Liver (tissue), 9 donors: ENCODE results near the gene SNAPIN. TPM values are rescaled to one million over a fixed set of nuclear protein-coding genes. Genes with fewer than 3 reads are reported as not detected.

Experiments used
- DNase-seq: peaks from one replicate; pipeline ENCODE4 v3.0.0-alpha.2; 2017; ENCODE audit warnings: low spot score
- H3K27ac ChIP-seq, 2 donors: one replicate each; pipeline ENCODE4 v1.7.0; 2013; ENCODE audit warnings: inconsistent platforms in 2 of 2, low read length in 2 of 2, control low read depth in 1 of 2, low read depth in 1 of 2, mild to moderate bottlenecking in 1 of 2
- H3K27me3 ChIP-seq, 4 donors: one replicate each; pipeline versions ENCODE4 v1.6.1 to v1.7.0; 2013; ENCODE audit warnings: low read length in 3 of 4, inconsistent platforms in 1 of 4, mild to moderate bottlenecking in 1 of 4, moderate library complexity in 1 of 4; ENCODE audit not compliant: control insufficient read depth in 4 of 4, insufficient read depth in 4 of 4
- H3K36me3 ChIP-seq, 4 donors: one replicate each; pipeline versions ENCODE4 v1.6.1 to v1.7.0; 2013; ENCODE audit warnings: low read length in 3 of 4, mild to moderate bottlenecking in 3 of 4, low read depth in 1 of 4, moderate library complexity in 1 of 4; ENCODE audit not compliant: control insufficient read depth in 4 of 4, insufficient read depth in 3 of 4
- H3K4me1 ChIP-seq, 4 donors: one replicate each; pipeline versions ENCODE4 v1.6.1 to v1.7.0; 2013; ENCODE audit warnings: low read length in 3 of 4, mild to moderate bottlenecking in 3 of 4, moderate library complexity in 1 of 4; ENCODE audit not compliant: control insufficient read depth in 4 of 4, insufficient read depth in 4 of 4
- H3K4me3 ChIP-seq, 3 donors: one replicate each; pipeline versions ENCODE4 v1.6.1 to v1.7.0; 2013; ENCODE audit warnings: low read length in 3 of 3, control low read depth in 1 of 3, low read depth in 1 of 3, mild to moderate bottlenecking in 1 of 3
- H3K9ac ChIP-seq, 2 donors: one replicate each; pipeline ENCODE4 v1.7.0; 2013; ENCODE audit warnings: low read length in 2 of 2, mild to moderate bottlenecking in 2 of 2, moderate library complexity in 2 of 2, control low read depth in 1 of 2, low read depth in 1 of 2
- H3K9me3 ChIP-seq, 4 donors: one replicate each; pipeline versions ENCODE4 v1.6.1 to v1.7.0; 2013; ENCODE audit warnings: low read length in 3 of 4; ENCODE audit not compliant: control insufficient read depth in 4 of 4
- EGR1 ChIP-seq, 2 donors: IDR thresholded peaks; 2 replicates each; pipeline ENCODE4 v1.6.1; 2016 to 2018; ENCODE audit warnings: antibody characterized with exemption in 2 of 2, low read depth in 2 of 2
- FOXA2 ChIP-seq: IDR thresholded peaks from 2 replicates; pipeline ENCODE4 v1.6.1; 2016; ENCODE audit warnings: antibody characterized with exemption
- GABPA ChIP-seq, 2 donors: IDR thresholded peaks in 1 of 2; conservative IDR thresholded peaks in 1 of 2; 2 replicates each; pipeline ENCODE4 v1.6.1; 2016; ENCODE audit warnings: antibody characterized with exemption in 2 of 2, mild to moderate bottlenecking in 1 of 2, moderate library complexity in 1 of 2
- HNF4A ChIP-seq, 2 donors: conservative IDR thresholded peaks; 2 replicates each; pipeline ENCODE4 v1.6.1; 2016; ENCODE audit warnings: antibody characterized with exemption in 2 of 2, mild to moderate bottlenecking in 2 of 2
- HNF4G ChIP-seq: IDR thresholded peaks from 2 replicates; pipeline ENCODE4 v1.6.1; 2016; ENCODE audit warnings: antibody characterized with exemption
- JUND ChIP-seq, 2 donors: IDR thresholded peaks; 2 replicates each; pipeline ENCODE4 v1.6.1; 2016; ENCODE audit warnings: antibody characterized with exemption in 2 of 2
- NR2F2 ChIP-seq: IDR thresholded peaks from 2 replicates; pipeline ENCODE4 v1.6.1; 2016; ENCODE audit warnings: antibody characterized with exemption
- RAD21 ChIP-seq, 2 donors: IDR thresholded peaks; 2 replicates each; pipeline ENCODE4 v1.6.1; 2016; ENCODE audit warnings: antibody characterized with exemption in 2 of 2, mild to moderate bottlenecking in 2 of 2
- RXRA ChIP-seq, 2 donors: IDR thresholded peaks; 2 replicates each; pipeline ENCODE4 v1.6.1; 2017 to 2018; ENCODE audit warnings: antibody characterized with exemption in 2 of 2, mild to moderate bottlenecking in 1 of 2
- SP1 ChIP-seq: IDR thresholded peaks from 2 replicates; pipeline ENCODE4 v1.6.1; 2018; ENCODE audit warnings: antibody characterized with exemption, mild to moderate bottlenecking
- TAF1 ChIP-seq: conservative IDR thresholded peaks from 2 replicates; pipeline ENCODE4 v1.6.1; 2016; ENCODE audit warnings: antibody characterized with exemption, mild to moderate bottlenecking
- YY1 ChIP-seq: IDR thresholded peaks from 2 replicates; pipeline ENCODE4 v1.6.1; 2016; ENCODE audit warnings: antibody characterized with exemption, mild to moderate bottlenecking
- WGBS: extraction: QIAGEN DNeasy Blood & Tissue Kit; methylation state at CpG from one replicate; pipeline ENCODE4 v1.1.7; 2013; 5-methylcytosine and 5-hydroxymethylcytosine counted together
- polyA plus RNA-seq, 2 donors: library from polyadenylated mRNA; stranded (reverse) in 1 of 2; unstranded in 1 of 2; fragments of 200-250 nt in 1 of 2; fragments of >200 nt in 1 of 2; fragmentation: Nextera tagmentation in 1 of 2; extraction: Ambion mirVana in 1 of 2; gene quantifications; one replicate each; pipeline versions ENCODE4 v1.2.1 to v1.2.3, GENCODE V29; 2013 to 2015
- total RNA-seq, 2 donors: library from RNA; depleted of rRNA; stranded (reverse); fragments of >200 nt; gene quantifications; one replicate each; pipeline ENCODE4 v1.2.3, GENCODE V29; 2014
- TF ChIP-seq, protein P1 (sequence below): IDR thresholded peaks from 2 replicates; pipeline ENCODE4 v1.6.1; 2016; ENCODE audit warnings: antibody characterized with exemption
- TF ChIP-seq, protein P2 (sequence below): IDR thresholded peaks from 2 replicates; pipeline ENCODE4 v1.6.1; 2016; ENCODE audit warnings: antibody characterized with exemption
- TF ChIP-seq, protein P3 (sequence below): IDR thresholded peaks from 2 replicates; pipeline ENCODE4 v1.6.1; 2016; ENCODE audit warnings: antibody characterized with exemption
- TF ChIP-seq, protein P4 (sequence below): IDR thresholded peaks from 2 replicates; pipeline ENCODE4 v1.6.1; 2016; ENCODE audit warnings: antibody characterized with exemption, mild to moderate bottlenecking
- donor health status: healthy.
- donor health status: healthy.
- donor health status: healthy.
- donor health status: healthy.
- donor health status: healthy.

The SNAPIN gene
- total and polyA plus RNA-seq, 4 donors: 20.0 to 30.5 (median 24.2) TPM

DNA sequence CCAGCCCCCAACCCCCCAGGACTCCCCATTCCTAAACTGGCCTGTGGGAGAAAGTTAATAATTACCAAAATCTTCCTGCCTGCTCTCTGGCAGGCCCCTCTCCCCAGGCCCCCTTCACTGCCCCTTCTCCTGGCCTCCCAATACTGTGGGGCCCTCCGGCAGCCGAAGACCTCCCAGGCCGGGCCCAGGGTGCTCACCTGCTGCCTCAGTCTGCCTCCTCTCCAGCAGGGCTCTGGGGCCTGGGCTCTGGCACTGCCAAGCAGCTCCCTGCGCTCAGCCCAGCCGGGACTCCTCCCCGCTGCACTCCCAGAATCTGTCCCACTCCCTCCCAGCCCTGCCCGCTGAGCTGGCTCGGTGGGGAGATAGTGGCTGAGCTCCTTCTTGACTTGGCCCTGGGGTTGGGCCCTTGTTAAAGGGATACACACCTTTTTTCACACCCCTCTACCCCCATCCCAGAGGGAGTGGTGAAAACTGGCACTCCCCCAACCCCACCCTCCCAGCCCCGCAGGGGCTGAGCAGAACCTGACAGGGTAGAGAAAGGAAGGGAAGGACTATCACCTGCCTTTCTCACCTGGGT lies 45.7 kb upstream of the SNAPIN start, which contains the start of gene S100A16:
Gene S100A16 (minus strand): TSS at position 383 of the 577 bp plus-strand sequence. CDS start 4,986 bp downstream, outside the sequence.
- peak; percentile 62 for DNase-seq
- Histone ChIP-seq H3K27me3 (no peaks in the 10 kb centered on the region), H3K36me3 (no peaks in the 10 kb centered on the region), H3K27ac (peak within 1 kb of the TSS; percentile 90 to 95), H3K4me1 (peaks cover 25 to 64% (median 46%) of the 10 kb centered on the region in 4 donors), H3K9me3 (no peaks in the 10 kb centered on the region), H3K4me3 (peak within 1 kb of the TSS; percentile 72 to 75 (median 74)), H3K9ac (peak within 1 kb of the TSS; percentile 76 to 84)
- 29% methylated on average over 9 of the region's 9 CpGs for WGBS
- TF ChIP-seq RAD21 (IDR thresholded peaks at IDR 0.05) (peak in 1 of 2 donors; percentile 31), JUND (IDR thresholded peaks at IDR 0.05) (no peak), GABPA (IDR thresholded peaks at IDR 0.05 in 1 of 2, conservative IDR thresholded peaks at IDR 0.05 in 1 of 2) (no peak), RXRA (IDR thresholded peaks at IDR 0.05) (peak; percentile 28 to 34), EGR1 (IDR thresholded peaks at IDR 0.05; ENCODE audit: low read depth in 2 of 2) (no peak), HNF4A (conservative IDR thresholded peaks at IDR 0.05) (peak; percentile 39 to 42), YY1 (peak; percentile 68), TAF1 (peak; percentile 22), SP1 (peak; percentile 52)
- TF ChIP-seq, protein P1, sequence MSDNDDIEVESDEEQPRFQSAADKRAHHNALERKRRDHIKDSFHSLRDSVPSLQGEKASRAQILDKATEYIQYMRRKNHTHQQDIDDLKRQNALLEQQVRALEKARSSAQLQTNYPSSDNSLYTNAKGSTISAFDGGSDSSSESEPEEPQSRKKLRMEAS: peak; percentile 37

DNA sequence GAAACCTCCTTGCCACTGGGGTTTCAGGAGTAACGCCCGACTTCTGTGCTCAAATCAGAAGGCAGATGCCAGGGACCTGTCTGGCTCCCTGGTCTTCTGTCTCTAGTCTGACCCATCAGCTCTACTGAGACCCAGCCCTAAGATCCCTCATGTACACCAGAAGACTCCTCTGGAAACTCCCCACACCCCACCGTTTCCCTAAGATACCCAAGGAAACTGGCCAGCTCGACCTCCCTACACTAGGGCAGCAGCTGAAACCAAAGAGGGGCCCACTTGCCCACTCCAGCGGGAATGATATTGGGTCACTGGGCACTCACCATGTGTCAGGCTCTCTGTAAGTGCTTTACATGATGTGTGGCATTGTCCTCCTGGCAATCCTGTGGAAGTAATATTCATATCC lies 45.1 kb upstream of the SNAPIN start:
- no peak for DNase-seq
- H3K9ac ChIP-seq: peak overlapping the region in 1 of 2 donors; percentile 8
- no peak for TF ChIP-seq JUND (IDR thresholded peaks at IDR 0.05)
- TF ChIP-seq YY1: no peak
- TF ChIP-seq, protein P1: no peak
- no peak for TF ChIP-seq RXRA (IDR thresholded peaks at IDR 0.05)
- TF ChIP-seq, protein P2, sequence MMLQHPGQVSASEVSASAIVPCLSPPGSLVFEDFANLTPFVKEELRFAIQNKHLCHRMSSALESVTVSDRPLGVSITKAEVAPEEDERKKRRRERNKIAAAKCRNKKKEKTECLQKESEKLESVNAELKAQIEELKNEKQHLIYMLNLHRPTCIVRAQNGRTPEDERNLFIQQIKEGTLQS: no peak
- TF ChIP-seq, protein P3, sequence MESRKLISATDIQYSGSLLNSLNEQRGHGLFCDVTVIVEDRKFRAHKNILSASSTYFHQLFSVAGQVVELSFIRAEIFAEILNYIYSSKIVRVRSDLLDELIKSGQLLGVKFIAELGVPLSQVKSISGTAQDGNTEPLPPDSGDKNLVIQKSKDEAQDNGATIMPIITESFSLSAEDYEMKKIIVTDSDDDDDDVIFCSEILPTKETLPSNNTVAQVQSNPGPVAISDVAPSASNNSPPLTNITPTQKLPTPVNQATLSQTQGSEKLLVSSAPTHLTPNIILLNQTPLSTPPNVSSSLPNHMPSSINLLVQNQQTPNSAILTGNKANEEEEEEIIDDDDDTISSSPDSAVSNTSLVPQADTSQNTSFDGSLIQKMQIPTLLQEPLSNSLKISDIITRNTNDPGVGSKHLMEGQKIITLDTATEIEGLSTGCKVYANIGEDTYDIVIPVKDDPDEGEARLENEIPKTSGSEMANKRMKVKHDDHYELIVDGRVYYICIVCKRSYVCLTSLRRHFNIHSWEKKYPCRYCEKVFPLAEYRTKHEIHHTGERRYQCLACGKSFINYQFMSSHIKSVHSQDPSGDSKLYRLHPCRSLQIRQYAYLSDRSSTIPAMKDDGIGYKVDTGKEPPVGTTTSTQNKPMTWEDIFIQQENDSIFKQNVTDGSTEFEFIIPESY: no peak
- TF ChIP-seq HNF4G: no peak
- TF ChIP-seq, protein P4, sequence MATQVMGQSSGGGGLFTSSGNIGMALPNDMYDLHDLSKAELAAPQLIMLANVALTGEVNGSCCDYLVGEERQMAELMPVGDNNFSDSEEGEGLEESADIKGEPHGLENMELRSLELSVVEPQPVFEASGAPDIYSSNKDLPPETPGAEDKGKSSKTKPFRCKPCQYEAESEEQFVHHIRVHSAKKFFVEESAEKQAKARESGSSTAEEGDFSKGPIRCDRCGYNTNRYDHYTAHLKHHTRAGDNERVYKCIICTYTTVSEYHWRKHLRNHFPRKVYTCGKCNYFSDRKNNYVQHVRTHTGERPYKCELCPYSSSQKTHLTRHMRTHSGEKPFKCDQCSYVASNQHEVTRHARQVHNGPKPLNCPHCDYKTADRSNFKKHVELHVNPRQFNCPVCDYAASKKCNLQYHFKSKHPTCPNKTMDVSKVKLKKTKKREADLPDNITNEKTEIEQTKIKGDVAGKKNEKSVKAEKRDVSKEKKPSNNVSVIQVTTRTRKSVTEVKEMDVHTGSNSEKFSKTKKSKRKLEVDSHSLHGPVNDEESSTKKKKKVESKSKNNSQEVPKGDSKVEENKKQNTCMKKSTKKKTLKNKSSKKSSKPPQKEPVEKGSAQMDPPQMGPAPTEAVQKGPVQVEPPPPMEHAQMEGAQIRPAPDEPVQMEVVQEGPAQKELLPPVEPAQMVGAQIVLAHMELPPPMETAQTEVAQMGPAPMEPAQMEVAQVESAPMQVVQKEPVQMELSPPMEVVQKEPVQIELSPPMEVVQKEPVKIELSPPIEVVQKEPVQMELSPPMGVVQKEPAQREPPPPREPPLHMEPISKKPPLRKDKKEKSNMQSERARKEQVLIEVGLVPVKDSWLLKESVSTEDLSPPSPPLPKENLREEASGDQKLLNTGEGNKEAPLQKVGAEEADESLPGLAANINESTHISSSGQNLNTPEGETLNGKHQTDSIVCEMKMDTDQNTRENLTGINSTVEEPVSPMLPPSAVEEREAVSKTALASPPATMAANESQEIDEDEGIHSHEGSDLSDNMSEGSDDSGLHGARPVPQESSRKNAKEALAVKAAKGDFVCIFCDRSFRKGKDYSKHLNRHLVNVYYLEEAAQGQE: no peak
- no peak for TF ChIP-seq FOXA2
- TF ChIP-seq TAF1: no peak
- no peak for TF ChIP-seq NR2F2
- no peak for TF ChIP-seq HNF4A (conservative IDR thresholded peaks at IDR 0.05)
- TF ChIP-seq SP1: no peak

More for the DNA sequence above, 45.1 kb upstream of the SNAPIN start:
- 83% methylated on average over 5 of the region's 5 CpGs for WGBS
- no peaks in the 10 kb centered on the region for H3K27me3 ChIP-seq
- H3K36me3 ChIP-seq: no peaks in the 10 kb centered on the region
- H3K4me3 ChIP-seq: no peak overlapping the region
- no peaks in the 10 kb centered on the region for H3K9me3 ChIP-seq
- peak overlapping the region; percentile 90 to 95 for H3K27ac ChIP-seq
- H3K4me1 ChIP-seq: peaks cover 23 to 63% (median 43%) of the 10 kb centered on the region in 4 donors
